Measurements from ENCODE around the gene PDE4D.

DNA sequence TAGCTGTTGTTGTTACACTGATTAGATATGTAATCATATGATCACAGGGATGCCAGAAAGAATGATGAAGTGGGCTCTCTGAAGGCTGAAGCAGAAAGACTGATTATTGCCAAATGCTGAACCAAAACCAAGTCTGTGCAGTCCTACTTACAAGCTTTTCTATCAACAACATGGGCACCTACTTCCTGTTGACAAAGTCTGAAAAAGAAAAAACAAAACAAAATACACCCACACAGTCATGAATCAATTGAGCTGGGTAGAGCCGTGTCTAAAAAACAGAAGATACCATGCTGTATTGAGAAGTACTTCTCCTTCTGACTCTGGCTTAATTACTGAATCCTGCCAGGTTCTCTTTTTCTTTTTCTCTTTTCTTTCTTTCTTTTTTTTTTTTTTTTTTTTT lies 947.3 kb downstream of the PDE4D start:
- TF ChIP-seq, protein P1, sequence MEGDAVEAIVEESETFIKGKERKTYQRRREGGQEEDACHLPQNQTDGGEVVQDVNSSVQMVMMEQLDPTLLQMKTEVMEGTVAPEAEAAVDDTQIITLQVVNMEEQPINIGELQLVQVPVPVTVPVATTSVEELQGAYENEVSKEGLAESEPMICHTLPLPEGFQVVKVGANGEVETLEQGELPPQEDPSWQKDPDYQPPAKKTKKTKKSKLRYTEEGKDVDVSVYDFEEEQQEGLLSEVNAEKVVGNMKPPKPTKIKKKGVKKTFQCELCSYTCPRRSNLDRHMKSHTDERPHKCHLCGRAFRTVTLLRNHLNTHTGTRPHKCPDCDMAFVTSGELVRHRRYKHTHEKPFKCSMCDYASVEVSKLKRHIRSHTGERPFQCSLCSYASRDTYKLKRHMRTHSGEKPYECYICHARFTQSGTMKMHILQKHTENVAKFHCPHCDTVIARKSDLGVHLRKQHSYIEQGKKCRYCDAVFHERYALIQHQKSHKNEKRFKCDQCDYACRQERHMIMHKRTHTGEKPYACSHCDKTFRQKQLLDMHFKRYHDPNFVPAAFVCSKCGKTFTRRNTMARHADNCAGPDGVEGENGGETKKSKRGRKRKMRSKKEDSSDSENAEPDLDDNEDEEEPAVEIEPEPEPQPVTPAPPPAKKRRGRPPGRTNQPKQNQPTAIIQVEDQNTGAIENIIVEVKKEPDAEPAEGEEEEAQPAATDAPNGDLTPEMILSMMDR (IDR thresholded peaks at IDR 0.05), result no peak
- TF ChIP-seq ZFX (IDR thresholded peaks at IDR 0.05; ENCODE audit: borderline replicate concordance), result no peak

Data from 22Rv1 (cell line).